SU-DHL-6 (cell line): ENCODE results near the gene ANGPTL7.

Experiments
- CTCF ChIP-seq: fragments of 200-600 bp; sonication (generic); IDR thresholded peaks from one replicate; pipeline ENCODE4 v1.5.1; 2017; ENCODE audit warnings: antibody characterized with exemption, mild to moderate bottlenecking, low read length, moderate library complexity; ENCODE audit not compliant: insufficient read depth, poor library complexity, severe bottlenecking
- EZH2phosphoT487 ChIP-seq: fragments of 200-600 bp; sonication (generic), shearing (Covaris generic); conservative IDR thresholded peaks from 2 replicates; pipeline ENCODE4 v1.6.1; 2018; ENCODE audit warnings: mild to moderate bottlenecking, antibody characterized with exemption, low read length, moderate library complexity, mixed read lengths

GRCh38 chr1:11178021-11179015, 10.8 kb upstream of the ANGPTL7 start:
- TF ChIP-seq CTCF (no peak), EZH2phosphoT487 (no peak)
